CD4-positive, alpha-beta T cell treated with Interleukin-4 for 4 hours (primary cell): ENCODE measurements around the gene ASAP2.

ENCODE experiments used
- DNase-seq: peaks from one replicate; pipeline ENCODE4 v3.0.0-alpha.2; 2020

The ASAP2 gene

DNA sequence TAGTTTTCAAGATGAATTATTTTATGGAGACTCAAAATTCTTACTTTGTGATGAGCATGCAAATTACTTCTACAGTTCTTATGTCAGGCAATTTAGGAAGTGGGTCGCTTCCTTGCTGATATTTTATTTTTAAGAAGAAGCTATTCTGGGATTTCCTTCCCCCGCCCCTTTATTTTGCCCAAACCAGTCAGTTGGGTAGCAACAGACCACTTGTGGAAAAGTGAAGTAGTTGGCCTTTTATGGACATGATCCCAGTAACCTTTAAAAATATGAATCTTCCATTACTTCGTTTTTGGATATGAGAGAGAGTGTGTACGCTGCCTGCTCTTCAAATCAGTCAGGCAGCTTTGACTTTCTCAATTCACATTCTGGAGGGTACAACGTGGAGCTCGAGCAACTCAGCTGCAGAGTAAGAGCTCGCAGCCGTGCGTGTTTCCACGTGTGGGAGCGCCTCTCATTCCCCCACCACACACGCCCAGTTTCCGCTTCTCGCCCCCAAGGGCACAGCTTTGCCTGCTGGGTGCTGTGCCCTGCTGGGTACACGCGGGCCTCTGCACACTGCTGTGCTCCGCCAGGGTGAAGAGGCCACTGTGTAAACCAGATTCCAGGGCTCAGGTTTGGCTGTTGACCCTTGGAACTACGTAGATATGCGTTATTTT lies 124.1 kb downstream of the ASAP2 start:
- no peak for DNase-seq

DNA sequence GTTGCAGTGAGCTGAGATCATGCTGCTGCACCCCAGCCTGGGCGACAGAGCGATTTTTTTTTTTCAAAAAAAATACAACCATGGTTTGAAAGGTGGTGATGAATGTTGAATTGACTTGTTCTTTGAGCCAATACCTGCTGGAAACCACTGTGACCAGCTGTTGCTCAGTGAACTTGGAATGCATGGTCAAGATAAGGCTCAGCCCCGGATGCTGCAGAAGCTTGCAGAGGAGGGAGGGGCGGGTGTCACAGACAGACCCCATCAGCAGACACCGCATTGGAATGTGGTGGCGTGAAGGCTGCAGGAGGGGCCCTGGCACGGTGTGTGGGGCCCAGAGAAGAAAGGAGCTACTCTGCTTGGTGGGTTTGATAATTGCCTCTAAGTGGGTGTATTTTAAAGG lies 125.1 kb downstream of the ASAP2 start:
- DNase-seq, result no peak

DNA sequence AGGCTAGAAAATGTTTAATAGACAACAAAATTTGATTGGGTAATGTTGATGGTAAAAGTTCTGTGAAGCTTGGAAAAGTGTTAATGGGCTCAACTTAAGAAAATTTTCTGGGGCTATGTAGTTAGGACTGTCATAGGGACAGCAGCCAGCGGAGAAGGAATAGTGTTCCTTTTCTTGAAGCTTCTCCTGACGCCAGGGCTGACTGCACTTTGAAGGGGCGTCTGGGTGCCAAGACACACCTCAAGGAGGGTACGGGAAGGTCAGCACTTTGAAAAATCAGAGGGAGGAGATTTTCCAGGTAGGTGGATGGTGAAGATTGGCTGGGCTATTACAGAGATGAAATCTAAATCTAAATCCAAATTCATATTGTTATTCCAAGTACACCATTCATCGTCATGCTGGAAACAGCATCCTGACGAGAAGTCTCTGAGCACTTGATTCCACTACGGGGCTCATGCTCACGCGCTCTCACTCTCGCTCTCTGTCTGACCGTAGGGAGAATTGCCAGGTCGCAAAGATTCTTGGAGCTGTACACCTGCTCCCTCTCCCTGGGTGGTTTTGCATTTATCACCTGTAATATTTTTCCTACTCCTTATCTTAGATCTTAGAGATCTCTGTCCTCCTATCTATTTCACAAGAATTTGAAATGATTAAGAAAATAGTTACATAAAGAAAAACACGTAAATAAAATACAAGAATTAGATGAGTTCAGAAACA lies 125.7 kb downstream of the ASAP2 start:
- DNase-seq, result no peak

DNA sequence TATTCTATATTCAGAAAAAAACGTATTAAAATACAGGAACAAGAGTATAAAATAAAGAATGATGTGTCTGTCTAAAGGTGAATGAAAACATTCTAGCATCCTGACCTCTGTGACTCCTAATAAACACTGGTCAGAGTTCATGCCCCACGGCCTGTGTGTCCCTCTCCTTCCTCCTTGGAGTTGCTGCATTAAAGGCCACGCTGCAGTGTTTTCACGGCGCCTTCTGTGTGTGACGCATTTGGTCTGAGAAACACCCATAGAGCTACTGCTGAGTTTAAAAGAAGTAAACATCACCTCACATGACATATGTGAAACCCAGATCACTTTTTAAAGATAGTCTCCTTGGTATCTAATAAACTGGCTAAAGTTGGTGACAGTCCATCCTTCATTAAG lies 126.2 kb downstream of the ASAP2 start:
- DNase-seq, result no peak

DNA sequence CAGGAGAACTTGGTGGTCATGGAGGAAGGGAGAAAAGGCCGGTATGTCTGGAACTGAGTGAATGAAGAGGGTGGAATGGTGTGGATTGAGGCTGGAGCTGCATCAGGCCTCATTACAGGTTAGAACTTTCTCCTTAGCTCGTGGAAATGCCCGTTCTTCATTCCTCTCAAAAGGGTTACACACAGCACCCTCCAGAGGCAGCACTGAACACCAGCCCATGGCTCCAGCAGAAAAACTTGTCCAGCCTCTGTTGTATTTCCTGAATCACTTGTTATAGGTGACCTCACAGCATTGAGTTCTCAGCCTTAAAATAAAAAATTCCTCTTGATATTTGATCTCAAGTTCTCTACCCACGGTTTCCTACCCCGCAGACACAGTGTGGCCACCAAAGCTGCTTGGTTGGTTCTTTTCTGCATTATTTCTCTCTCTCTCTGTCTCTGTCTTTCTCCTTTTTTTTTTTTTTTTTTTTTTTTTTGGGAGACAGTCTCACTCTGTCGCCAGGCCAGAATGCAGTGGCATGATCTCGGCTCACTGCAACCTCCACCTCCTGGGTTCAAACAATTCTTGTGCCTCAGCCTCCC lies 127.1 kb downstream of the ASAP2 start:
- DNase-seq, result no peak

DNA sequence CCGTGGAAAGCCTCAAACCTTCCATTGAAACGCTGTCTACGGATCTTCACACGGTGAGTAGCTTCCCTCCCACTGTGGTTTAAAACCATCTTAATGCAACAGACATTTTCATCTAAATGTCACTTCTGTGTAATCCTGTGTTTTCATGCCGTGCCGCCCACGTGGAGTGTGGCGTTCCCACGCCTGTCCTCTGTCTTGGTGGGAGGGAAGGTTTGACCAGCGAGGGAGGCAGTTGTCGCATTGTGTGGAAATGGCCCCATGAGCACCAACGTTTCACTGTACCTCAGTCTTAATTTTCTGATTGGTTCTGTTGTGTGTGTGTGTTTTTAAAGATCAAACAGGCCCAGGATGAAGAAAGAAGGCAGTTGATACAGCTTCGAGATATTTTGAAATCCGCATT lies 128.1 kb downstream of the ASAP2 start:
- DNase-seq, result no peak

DNA sequence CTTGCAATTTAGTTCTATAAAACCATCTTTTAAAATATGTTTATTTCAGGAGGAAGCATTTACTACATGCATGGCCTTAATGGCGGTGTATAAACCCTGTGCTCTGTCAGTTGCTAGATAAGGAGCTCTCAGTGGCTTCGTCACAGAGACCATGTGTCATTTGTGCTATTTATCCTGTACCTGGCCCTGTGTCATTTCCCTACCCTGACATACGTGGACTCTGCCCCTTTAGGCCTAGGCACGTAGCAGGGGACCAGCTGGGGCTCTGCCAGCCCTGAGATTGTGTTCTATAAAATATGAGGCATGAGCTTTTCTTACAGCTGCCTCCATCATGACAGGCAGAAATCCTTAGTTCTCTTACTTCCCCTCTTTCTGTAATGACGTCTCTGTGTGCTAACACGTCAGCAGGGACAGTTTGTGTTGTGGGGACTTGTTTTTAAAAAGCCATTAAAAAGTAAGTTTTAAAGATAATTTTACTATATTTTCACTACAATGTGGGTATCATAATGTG lies 128.8 kb downstream of the ASAP2 start:
- no peak for DNase-seq

DNA sequence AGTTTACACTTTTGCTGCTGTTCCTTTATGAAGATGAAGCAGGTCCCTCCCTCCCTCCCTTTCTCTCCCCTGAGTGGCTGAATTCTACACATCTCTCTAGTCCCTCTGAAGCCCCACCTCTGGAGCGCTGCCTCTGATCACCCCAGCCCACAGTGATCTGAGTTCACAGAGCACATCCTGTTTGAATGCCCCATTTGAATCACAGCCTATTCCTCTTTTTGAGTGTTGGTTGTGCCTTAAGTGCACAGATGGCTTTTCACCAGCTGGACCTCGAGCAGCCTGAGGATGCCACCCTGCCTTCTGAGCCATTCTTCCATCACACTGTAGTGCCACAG lies 129.6 kb downstream of the ASAP2 start:
- DNase-seq, result no peak

DNA sequence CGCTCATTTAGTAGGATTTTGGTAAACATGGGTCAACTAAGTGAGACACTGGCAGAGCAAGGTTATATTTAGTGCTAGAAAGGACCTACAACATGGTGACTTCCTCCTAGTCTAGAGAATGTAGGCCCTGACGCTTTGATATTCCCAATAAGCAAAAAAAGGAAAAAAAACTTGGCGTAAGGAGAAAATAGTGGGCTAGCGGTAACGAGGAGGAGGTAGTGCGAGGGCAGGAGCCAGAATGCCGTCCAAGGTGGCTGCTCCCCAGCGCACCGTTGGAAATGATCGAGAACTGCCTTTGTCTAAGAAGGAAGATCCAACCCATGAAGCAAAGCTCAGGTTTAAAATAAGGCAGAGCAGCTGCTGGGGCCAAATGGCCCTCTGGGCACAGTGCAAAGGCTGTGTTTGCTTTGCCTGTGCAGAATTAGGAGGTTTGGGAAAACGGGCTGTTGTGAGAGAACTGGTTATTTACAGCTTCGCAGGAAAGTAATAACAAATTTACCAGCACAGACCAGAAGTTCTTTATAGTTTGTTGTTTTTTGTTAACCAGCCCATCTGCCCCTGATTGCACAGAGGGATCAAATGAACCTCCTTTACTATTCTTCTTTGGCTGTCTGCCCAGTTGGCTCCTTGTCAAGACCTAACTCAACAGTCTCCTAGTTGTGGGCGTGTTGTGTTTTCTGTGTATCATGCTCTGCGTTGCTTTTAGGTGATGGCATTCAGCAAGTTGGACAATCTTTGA lies 130.1 kb downstream of the ASAP2 start:
- DNase-seq, result no peak

DNA sequence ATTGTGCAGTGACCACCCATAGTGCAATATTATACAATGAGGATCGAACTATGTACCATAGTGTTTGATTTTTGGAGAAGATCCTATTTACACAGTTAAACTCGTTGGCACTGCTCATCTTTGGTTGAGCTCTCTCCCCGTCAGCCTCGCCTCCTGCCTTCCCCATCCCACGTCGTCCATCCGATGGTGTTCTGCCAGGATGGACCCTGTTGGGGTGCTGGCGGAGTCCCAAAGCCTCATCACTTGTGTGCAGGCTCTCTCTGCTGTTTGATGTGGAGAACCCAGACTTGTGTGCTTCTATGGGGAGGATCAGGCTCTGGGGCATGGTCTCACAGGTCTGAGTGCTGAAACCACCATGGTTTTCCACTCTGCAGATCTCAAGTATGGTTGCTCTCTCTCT lies 131.3 kb downstream of the ASAP2 start:
- no peak for DNase-seq

DNA sequence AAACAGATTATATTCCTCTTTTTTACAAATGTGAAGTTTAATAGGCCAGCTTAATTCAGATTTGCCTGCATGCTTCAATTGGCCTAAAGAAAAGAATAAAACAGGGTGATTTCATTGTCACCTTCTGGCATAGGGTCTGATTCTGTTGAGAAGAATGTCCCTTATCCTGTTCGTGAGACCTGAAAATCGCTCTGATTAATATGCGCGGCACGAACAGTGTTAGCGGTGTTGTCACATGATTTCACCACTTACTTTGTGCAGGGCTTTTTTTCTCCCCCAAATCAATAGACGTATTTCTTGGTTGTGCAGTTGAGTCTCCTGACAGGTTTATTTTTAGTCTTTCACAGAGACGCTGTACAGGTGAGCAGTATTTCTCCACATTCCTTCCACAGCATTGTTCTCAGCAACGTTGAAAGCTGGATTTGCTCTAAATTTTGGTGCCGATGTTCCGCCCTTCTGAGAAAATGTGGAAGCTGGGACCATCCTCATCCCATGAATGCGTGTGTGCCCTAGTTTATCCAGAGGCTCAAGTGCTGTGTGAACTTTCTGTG lies 134.8 kb downstream of the ASAP2 start:
- DNase-seq, result no peak

DNA sequence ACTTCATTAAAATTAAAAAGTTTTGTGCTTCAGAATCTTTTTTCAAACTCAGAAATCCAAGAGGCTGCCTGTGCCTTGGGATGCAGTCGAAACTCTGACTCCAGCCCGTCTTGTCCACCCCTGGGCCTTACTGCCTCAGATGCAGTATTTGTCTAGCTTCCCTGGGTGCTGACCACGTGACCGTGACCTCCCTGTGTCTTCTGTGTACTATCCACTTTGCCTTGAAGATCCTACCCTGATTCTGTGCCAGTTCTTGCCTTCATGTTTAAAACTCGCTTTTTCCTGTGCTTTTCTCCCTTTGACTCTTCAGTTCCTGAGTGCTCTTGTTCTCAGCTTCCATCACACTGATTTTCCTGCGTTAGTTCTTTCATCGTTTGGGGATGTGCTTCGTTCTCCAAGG lies 136.0 kb downstream of the ASAP2 start:
- DNase-seq, result no peak

DNA sequence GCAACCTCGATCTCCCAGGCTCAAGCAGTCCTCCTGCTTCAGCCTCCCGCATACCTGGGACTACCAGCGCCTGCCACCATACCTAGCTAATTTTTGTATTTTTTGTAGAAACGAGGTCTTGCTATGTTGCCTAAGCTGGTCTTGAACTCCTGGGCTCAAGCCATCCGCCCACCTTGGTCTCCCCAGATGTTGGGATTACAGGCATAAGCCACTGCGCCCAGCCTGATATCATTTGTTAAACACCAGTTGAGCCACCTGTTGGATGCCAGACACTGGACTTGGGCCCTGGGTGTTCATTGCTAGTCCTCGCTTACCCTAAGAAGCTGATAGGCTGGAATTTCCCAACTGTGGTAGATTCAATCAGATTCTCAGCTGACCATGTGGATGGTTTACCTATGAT lies 136.9 kb downstream of the ASAP2 start:
- no peak for DNase-seq

DNA sequence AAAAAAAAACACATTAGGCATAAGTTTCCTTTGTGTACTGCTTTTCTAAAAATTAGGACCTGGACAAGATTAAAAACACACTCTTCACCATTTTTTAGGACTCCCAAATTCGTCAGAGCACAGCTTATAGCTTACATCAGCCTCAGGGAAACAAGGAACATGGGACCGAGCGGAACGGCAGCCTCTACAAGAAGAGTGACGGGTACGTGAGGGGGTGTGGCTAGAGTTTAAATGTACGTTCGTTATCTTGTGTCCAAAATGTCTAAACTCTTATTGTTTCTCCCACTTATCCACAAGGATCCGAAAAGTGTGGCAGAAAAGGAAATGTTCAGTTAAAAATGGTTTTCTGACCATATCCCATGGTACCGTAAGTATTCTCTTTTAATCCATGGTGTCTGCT lies 137.8 kb downstream of the ASAP2 start:
- DNase-seq, result no peak

DNA sequence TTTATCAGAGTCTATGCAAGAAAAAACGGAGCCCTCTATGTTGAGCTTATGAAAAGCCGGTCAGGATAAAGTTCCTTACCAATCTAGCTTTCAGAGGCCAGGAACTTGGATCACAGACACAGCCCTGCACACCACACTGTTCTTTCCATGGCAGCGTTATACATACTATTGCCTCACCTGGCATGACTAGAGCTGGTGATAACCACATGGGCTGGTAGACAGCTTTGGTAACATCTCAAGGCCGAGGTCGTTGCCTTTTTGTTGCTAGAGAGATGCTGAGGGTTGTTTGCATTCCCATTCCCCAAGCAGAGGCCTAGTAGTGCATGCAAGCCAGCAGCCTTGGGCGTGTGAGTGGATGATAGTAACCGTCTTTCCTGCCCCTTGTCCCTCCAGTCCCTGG lies 138.7 kb downstream of the ASAP2 start:
- no peak for DNase-seq

DNA sequence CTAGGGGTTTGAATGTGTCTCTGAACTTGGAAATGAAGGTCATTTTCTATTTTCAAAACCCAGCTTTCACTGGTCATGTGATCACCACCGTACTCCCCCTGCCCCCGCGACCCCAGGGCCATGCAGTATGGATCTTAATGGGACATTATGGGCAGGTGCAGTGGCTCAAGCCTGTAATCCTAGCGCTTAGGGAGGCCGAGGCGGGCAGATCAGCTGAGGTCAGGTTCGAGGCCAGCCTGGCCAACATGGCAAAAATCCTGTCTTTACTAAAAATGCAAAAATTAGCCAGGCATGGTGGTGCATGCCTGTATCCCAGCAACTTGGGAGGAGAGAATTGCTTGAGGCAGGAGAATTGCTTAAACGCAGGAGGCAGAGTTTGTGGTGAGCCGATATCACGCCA lies 139.4 kb downstream of the ASAP2 start:
- DNase-seq, result no peak

DNA sequence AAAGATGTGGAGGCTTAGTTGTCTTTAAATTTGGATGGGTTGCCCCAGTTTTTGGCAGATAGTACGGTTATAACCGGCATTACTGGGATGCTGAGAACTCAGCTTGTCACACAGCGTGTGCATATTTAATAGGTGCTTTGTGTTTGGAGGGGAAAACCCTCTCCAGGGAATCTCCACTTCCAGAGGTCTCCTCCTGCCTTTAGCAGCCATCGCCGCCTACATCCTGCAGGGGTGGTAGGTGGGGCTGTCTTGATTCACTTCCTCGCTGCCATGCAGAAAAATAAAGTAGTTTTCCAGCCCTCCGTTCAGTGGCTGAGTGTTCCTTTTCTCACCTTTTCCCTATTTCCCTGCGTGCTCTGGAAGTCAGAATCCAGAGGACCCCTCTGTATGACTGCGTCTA lies 140.3 kb downstream of the ASAP2 start:
- DNase-seq, result no peak

DNA sequence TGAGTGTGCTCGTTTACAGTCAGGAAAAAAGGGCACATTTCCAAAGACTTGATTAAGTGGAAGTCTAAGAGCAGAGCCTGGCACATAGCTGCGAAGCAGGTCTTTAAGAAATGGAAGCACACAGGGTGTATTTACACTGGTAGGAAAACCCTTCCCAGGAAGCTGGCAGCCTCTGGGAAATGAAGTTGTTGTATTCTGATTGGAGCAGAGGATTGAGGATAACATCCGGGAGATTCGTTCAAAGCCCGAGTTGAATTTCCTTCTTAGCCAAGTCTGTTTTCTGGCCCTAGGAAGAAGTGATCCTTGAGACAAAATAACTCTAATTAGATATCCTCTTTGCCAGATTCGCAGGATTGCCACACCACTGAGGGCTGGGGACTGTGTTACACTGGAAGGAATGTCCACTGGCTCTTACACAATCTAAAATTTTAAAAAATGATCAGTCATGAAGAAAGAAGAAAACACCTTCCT lies 140.8 kb downstream of the ASAP2 start:
- no peak for DNase-seq

DNA sequence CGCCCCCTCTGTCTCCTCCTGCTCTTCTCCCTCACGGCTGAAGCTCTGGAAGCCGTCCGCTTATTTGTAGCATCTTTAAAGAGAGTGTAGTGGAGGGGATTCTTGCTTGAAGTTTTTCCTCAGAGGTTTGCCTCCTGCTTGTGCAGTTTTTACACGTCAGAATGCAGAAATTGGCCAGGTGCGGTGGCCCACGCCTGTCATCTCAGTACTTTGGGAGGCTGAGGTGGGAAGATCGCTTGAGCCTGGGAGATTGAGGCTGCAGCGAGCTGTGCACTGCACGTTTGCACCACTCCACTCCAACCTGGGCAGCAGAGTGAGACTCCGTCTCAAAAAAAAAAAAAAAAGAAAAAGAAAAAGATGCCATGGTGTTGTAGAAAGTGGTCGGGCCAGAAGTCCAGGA lies 147.7 kb downstream of the ASAP2 start:
- no peak for DNase-seq

DNA sequence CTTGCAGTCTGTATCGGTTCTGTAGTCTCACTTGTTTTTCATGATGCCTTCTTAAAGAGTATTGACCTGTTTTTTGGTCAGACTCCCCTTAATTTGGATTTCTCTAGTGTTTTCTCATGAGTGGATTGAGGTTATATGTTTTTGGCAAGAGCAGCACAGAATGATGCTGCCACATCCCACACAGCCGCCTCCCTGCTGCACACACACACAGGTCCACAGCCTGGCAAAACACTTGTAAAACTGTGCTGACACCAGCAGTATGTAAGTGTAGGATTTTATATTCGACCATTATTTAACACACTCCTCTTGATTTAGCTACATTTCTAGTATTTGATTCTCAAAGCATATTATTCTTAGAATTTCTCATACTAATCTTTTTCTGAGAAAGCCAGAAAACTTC lies 148.7 kb downstream of the ASAP2 start:
- DNase-seq, result no peak

DNA sequence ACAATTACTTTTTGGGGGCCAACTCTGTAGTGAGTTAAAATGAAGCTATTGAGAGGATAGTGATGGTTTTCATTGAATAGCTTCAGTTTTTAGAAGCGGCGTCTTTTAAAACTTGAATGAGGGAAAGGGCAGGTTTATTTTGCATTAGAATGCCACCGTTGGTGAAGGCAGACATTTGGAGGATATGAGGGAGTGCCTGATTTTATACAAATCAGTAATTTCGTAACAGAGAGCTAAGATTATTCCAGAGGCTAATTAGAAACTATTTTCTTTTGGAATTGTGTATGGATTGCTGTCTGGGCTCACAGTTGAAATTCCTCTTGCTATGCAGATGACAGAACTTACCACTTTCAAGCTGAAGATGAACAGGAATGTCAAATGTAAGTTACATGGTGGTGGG lies 149.1 kb downstream of the ASAP2 start:
- no peak for DNase-seq

DNA sequence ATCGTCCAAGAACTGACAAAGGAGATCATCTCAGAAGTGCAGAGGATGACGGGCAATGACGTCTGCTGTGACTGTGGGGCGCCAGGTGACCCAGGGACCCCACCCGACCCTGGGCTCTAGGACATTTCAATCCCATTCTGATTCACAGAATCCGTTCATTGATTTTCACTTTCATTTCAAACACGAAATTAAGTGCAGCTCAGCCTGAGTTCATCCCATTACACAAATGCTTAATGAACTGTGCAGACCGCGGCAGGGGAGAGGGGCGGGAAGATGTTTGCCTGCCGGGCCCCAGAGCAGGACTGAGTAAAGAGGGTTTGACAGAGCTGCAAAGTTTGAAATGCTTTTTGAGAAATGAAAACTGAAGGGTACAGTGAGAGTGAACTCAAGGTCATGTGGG lies 149.6 kb downstream of the ASAP2 start:
- DNase-seq, result no peak

DNA sequence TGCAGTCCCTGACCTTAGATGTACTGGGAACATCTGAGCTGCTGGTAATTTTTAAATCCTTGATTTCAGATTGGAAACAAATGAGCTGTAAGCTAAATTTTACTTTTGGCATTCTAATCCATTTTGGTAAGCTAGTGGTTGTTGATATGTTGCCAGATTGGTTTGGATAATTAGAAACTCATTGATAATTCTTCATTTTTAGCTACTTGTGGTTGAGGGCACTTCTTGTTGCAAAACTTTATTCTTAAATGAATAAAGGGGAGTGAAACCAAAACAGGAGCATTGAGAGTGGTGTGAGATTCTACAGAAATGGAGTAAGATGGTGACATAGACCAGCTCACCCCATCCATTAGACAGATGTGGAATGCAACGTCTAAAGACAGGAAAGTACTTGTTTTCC lies 152.2 kb downstream of the ASAP2 start:
- no peak for DNase-seq

DNA sequence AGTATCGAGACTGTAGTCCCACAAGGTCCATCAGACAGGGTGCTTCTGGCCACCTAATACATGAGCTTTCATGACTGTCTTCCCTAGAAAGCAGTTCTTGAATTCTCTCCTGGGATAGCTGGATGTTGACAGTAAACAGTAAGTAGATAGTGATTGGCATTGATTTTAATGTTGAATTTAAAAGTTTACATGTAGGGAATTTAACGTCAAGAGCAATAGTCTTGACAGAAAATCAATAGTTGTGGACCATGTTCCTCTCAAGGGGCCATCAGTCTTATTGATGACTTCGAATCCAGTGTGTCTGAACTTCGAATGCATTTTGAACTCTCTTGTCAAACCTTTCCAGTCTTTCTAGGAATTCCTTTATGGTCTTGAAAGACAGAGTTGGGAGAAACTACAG lies 152.9 kb downstream of the ASAP2 start:
- DNase-seq, result no peak
